Smooth muscle cell of the umbilical artery (primary cell): ENCODE measurements around the gene PMFBP1. TPM values are rescaled to one million over a fixed set of nuclear protein-coding genes. Genes with fewer than 3 reads are reported as not detected.

Experiments used
- total RNA-seq: library from RNA; depleted of rRNA; stranded (reverse); fragments of >200 nt; gene quantifications from 2 replicates; pipeline ENCODE4 v1.2.3, GENCODE V29; 2014

Gene PMFBP1, protein sequence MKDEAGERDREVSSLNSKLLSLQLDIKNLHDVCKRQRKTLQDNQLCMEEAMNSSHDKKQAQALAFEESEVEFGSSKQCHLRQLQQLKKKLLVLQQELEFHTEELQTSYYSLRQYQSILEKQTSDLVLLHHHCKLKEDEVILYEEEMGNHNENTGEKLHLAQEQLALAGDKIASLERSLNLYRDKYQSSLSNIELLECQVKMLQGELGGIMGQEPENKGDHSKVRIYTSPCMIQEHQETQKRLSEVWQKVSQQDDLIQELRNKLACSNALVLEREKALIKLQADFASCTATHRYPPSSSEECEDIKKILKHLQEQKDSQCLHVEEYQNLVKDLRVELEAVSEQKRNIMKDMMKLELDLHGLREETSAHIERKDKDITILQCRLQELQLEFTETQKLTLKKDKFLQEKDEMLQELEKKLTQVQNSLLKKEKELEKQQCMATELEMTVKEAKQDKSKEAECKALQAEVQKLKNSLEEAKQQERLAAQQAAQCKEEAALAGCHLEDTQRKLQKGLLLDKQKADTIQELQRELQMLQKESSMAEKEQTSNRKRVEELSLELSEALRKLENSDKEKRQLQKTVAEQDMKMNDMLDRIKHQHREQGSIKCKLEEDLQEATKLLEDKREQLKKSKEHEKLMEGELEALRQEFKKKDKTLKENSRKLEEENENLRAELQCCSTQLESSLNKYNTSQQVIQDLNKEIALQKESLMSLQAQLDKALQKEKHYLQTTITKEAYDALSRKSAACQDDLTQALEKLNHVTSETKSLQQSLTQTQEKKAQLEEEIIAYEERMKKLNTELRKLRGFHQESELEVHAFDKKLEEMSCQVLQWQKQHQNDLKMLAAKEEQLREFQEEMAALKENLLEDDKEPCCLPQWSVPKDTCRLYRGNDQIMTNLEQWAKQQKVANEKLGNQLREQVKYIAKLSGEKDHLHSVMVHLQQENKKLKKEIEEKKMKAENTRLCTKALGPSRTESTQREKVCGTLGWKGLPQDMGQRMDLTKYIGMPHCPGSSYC
- 0.46 TPM in 1 of 2 replicates, not detected in the other for total RNA-seq

DNA sequence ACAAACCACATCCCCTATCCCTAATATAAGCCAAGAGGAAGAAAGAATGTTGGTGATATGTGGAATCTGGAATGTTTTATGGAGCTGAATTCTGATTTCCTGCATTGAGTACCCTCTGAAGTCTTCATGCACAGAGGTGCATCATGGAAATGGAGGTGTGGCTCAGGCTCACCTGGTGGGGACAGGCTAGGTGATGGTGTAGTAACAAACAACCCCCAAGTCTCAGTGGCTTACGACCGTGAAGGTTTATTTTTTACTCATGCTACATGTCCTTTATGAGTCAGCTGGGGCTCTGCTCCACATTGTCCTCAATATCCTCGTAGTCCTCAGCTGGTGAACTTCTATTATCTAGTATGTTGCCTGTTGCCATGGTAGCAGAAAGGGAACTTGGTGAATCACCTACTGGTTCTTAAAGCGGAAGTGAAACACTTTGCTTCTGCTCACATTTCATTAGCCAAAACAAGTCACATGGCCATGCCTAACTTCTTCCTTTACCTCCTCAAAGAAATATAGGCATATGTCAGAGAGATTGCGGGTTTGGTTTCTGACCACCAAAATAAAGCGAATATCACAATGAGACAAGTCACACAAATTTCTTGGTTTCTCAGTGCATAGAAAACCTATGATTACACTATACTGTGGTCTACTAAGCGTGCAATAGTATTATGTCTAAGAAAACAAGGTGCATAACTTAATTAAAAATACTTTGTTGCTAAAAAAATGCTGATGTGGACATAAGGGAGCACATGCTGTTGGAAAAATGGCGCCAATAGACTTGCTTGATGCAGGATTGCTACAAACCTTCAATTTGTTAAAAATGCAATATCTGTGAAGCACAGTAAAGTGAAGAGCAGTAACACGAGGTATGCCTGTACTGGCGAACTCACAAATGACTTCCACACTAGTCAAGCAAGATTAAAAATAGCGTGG is at the start of gene PMFBP1:
TSS of gene PMFBP1 (minus strand) at position 51 of the 930 bp plus-strand sequence. CDS start 947 bp downstream, outside the sequence.

DNA sequence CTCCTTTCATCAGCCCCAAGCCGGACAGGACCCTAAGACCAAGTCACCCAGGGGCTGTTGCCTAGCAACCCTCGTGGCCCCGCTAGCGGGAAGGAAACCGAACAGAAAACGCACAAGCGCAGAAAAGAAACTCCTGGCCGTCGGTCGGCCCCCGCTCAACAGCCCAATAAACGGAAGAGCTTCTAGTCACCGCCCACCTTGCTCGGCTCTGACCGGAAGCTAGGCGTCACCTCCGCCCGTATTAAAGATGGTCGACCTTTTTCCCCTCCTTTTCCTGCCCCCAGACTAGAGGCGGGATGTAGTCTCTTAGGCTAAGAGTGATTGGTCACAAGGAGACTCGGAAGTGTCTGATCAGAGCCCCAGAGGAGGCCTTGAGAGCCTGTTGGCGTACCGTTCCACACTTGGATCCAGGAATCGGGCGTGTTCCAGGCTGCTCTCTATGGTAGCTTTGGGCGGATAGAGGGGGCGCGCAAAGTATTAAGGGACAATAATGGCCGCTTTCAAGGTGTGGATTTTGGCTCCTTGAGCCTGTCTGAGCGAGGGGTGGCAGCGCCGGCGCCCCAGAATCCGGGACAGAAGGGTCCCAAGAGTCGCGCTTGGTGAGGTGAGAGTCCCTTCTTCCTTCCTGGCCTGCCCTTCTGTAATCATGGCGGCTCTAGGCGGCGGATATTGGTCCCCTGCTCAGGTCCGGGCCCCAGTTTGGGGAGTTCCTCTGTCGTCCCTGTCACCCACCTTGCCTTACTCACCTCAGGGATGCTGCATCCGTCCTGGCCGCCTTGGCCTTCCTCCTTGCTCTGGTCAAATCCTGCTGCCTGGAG is 78.3 kb downstream of the PMFBP1 start, which contains the start of the genes DHX38 and TXNL4B:
TSS of gene DHX38 (plus strand) at position 400 of the 818 bp plus-strand sequence. CDS start 2,311 bp downstream, outside the sequence.
TSS of gene TXNL4B (minus strand) at position 173 of the 818 bp plus-strand sequence. CDS start 2,871 bp downstream, outside the sequence.

Other genes with a start within 250 kb of the PMFBP1 start
- not detected in 2 replicates for gene PKD1L3, start 171.8 kb downstream of the PMFBP1 start, total RNA-seq
- 2.7 and 5.3 TPM in 2 replicates for gene DHODH, start 163.4 kb downstream of the PMFBP1 start, total RNA-seq
- gene HP, start 117.7 kb downstream of the PMFBP1 start, total RNA-seq: not detected in 2 replicates
- gene HPR, start 108.9 kb downstream of the PMFBP1 start, total RNA-seq: not detected in 2 replicates
- gene TXNL4B, start 78.5 kb downstream of the PMFBP1 start, total RNA-seq: 7.1 and 7.5 TPM in 2 replicates
- 72.8 and 97.7 TPM in 2 replicates for gene DHX38, start 78.3 kb downstream of the PMFBP1 start, total RNA-seq